Posterior cingulate gyrus (tissue), 11 donors: Measurements from ENCODE around the gene SMC6.

Source experiments
- DNase-seq, 10 donors: peaks; one replicate each; pipeline versions ENCODE4 v3.0.0 to v3.0.0-alpha.2; 2020 to 2021; ENCODE audit warnings: mixed read lengths in 3 of 10
- intact Hi-C: fragments of 100-400 bp; cut with DNase I; formaldehyde crosslinking; loops from one replicate; pipeline ENCODE4 v1.15.1; 2023

Gene SMC6

GRCh38 chr2:17753803-17754663, at the start of gene SMC6, which contains the start of gene GEN1:
Gene SMC6, minus strand, starts transcription at chr2:17753810. Its CDS starts 7,864 bp downstream, at chr2:17745946.
Gene GEN1, plus strand, starts transcription at chr2:17754138. Its CDS starts 5,806 bp downstream, at chr2:17759944.
- intact Hi-C loops = no loop called here
- peak; percentile 83 to 98 (median 91) for DNase-seq

- DNase-seq = no peak
- intact Hi-C loops = no loop called here
Observed at GRCh38 chr2:17800693-17801458, 47.3 kb upstream of the SMC6 start.

- peak in 3 of 10 donors; percentile 14 to 20 (median 18) for DNase-seq
- intact Hi-C loops = no loop called here
Observed at GRCh38 chr2:17800219-17800618, 46.6 kb upstream of the SMC6 start.

GRCh38 chr2:17799301-17800120, 45.9 kb upstream of the SMC6 start:
- intact Hi-C loops = no loop called here
- DNase-seq = no peak

- DNase-seq = no peak
- intact Hi-C loops = no loop called here
Observed at GRCh38 chr2:17798338-17798737, 44.7 kb upstream of the SMC6 start.

GRCh38 chr2:17795309-17795708, 41.7 kb upstream of the SMC6 start:
- no peak for DNase-seq
- intact Hi-C loops = no loop called here

- intact Hi-C loops = no loop called here
- no peak for DNase-seq
Observed at GRCh38 chr2:17793803-17794354, 40.3 kb upstream of the SMC6 start.

GRCh38 chr2:17793296-17793695, 39.7 kb upstream of the SMC6 start:
- no peak for DNase-seq
- intact Hi-C loops = no loop called here

GRCh38 chr2:17792515-17792914, 38.9 kb upstream of the SMC6 start:
- intact Hi-C loops = no loop called here
- no peak for DNase-seq

- no peak for DNase-seq
- intact Hi-C loops = no loop called here
Observed at GRCh38 chr2:17791817-17792130, 38.2 kb upstream of the SMC6 start.

GRCh38 chr2:17791121-17791816, 37.7 kb upstream of the SMC6 start:
- intact Hi-C loops = no loop called here
- no peak for DNase-seq

- intact Hi-C loops = no loop called here
- no peak for DNase-seq
Observed at GRCh38 chr2:17790536-17790935, 36.9 kb upstream of the SMC6 start.

GRCh38 chr2:17788773-17789172, 35.2 kb upstream of the SMC6 start:
- intact Hi-C loops = no loop called here
- DNase-seq = no peak

GRCh38 chr2:17786727-17787126, 33.1 kb upstream of the SMC6 start:
- no peak for DNase-seq
- intact Hi-C loops = no loop called here

- intact Hi-C loops = no loop called here
- no peak for DNase-seq
Observed at GRCh38 chr2:17781482-17781881, 27.9 kb upstream of the SMC6 start.

- no peak for DNase-seq
- intact Hi-C loops = no loop called here
Observed at GRCh38 chr2:17780546-17780945, 26.9 kb upstream of the SMC6 start.

GRCh38 chr2:17772532-17772931, 18.9 kb upstream of the SMC6 start:
- DNase-seq = no peak
- intact Hi-C loops = no loop called here

- no peak for DNase-seq
- intact Hi-C loops = no loop called here
Observed at GRCh38 chr2:17771956-17772355, 18.3 kb upstream of the SMC6 start.

GRCh38 chr2:17768894-17769293, 15.3 kb upstream of the SMC6 start:
- intact Hi-C loops = no loop called here
- DNase-seq = no peak

GRCh38 chr2:17765398-17765797, 11.8 kb upstream of the SMC6 start:
- no peak for DNase-seq
- intact Hi-C loops = no loop called here
